GM18858 (cell line): ENCODE measurements around the gene B3GNT4.
"Not testable (repeated sequence)": the region's sequence is repeated elsewhere in the genome, so short reads cannot be mapped to it uniquely, and the experiment has no call there.

Experiments used
- ATAC-seq: cut with Tn5 transposase; IDR thresholded peaks from one replicate; pipeline ENCODE4 v1.9.1; 2021; ENCODE audit not compliant: unreplicated experiment

Gene B3GNT4

DNA sequence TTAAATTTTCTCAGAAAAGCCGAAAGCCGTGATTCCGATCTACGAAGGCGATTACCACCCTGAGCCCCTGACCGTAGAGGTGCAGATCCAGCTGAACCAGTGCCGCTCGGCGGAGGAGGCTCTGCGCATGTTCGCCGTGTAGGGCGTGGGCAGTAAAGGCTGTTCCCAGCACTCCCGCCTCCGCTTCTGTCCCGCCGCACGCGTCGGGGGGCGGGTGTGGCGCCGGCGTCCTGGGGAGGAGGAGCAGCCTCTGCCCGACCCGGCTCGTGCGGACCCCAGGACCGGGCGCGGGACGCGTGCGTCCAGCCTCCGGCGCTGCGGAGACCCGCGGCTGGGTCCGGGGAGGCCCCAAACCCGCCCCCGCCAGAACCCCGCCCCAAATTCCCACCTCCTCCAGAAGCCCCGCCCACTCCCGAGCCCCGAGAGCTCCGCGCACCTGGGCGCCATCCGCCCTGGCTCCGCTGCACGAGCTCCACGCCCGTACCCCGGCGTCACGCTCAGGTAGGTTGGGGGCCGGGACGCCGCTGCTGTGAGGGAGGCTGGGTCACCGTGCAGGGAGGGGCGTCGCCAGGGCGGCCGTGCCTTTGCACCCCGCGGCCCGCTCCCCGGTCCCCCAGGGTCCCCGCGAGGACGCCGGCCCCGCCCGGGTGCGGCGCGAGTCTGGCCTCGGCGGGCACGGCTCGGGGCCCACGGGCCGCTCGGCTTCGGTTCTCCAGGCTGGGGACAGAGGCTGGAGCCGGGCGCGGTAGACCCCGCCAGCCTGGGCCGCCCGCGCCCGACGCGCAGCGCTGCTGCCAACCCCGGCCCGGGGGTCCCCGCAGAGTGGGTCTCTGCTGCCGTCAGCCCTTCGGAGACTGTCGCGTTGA, at the start of gene B3GNT4:
Gene B3GNT4 (plus strand): TSS at position 409 of the 866 bp plus-strand sequence. CDS start 910 bp downstream, outside the sequence.
- no peak for ATAC-seq

DNA sequence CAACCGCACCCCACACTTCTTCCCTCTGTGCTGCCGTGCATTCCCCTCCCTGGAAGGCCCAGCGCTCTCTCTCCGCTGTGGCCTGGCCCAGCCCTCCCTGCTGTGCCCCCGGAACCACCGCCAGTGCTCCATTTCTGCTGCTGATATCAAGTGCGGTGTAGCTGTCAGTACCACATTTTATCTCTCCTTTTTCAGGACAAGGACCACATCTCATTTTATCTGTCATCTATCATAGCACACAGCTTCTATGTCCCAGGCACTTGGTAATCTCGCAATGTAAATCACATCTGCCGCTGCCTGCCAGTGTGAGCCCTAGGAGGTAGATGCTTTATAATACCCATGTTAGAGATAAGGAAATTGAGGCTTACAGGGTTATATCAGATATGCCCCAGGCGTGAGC, 47.8 kb upstream of the B3GNT4 start:
- no peak for ATAC-seq

DNA sequence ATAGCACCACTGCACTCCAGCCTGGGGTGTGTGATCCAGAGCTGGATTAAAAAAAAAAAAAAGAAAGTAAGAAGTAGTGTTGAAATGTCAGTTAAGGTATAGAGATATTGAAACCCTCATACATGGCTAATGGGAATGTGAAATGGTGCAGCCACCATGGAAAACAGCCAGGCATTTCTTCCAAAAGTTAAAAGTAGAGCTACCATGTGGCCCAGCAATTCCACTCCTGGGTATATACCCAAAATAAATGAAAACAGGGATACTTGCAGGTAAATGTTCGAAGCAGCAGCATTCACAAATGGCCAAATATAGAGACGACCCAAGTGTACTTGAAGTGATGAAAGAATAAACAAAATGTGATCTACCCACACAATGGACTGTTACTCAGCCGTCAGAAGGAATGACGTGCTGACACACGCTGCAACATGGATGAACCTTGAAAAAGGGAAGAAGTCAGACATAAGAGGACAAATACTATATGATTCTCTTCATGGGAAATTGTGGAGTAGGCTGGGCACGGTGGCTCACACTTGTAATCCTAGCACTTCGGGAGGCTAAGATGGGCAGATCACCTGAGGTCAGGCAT, 44.7 kb upstream of the B3GNT4 start:
- ATAC-seq: no peak

DNA sequence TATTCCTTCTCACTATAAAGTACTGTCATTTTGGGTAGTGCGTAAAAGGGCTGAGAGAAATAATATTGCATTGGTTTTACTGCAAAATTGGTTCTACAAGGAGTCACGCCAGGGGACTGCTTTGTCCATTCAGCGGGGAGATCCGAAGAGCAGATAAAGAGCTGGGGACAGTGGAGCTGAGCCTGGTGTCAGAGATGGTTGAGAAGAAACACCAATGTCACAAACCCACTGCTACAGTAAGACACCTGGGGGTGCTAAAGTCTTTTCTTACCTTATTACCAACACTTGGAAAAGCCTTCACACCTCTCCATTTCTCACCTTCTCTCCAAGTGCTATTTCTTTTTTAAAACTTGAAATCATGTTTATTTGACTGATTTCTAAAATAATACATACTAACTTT, 43.6 kb upstream of the B3GNT4 start:
- no peak for ATAC-seq

DNA sequence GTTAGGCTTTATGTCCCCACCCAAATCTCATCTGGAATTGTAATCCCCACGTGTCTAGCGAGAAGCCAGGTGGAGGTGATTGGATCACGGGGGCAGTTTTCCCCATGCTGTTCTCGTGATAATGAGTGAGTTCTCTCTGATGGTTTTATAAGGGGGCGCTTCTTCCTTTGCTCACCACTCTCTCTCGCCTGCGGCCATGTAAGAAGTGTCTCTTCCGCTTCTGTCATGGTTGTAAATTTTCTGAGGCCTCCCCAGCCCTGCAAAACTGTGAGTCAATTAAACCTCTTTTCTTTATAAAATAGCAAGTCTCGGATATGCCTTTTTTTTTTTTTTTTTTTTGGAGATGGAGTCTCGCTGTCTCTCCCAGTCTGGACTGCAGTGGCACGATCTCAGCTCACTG, 42.7 kb upstream of the B3GNT4 start:
- no peak for ATAC-seq

DNA sequence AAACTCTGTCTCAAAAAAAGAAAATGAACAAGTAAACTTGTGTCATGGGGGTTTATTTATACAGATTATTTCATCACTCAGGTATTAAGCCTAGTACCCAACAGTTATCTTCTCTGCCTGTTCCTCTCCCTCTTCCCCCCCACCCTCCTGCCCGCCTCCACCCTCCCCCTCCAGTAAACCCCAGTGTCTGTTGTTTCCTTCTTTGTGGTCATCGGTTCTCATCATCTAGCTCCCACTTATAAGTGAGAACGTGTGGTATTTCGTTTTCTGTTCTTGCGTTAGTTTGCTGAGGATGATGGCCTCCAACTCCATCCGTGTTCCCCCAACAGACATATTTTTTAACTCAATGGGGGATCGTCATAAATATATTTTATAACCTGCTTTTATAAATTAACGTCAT, 41.8 kb upstream of the B3GNT4 start:
- ATAC-seq: no peak

DNA sequence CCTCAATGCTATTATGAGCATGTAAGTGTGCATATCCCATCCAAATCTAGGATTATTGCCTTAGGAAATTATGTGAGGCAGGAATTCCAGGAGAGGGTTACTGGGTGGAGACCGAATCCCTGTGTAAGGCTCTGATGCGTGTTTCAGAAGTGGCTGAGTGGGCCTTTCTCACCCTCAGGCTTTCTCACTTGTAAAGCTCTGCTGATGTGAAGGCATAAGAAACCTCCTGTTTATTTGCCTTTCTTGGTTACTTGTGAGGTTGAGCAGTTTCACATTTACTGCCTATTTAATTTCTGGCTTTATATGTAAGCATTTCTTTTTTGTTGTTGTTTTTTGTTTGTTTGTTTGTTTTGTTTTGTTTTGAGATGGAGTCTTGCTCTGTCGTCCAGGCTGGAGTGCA, 40.5 kb upstream of the B3GNT4 start:
- no peak for ATAC-seq

DNA sequence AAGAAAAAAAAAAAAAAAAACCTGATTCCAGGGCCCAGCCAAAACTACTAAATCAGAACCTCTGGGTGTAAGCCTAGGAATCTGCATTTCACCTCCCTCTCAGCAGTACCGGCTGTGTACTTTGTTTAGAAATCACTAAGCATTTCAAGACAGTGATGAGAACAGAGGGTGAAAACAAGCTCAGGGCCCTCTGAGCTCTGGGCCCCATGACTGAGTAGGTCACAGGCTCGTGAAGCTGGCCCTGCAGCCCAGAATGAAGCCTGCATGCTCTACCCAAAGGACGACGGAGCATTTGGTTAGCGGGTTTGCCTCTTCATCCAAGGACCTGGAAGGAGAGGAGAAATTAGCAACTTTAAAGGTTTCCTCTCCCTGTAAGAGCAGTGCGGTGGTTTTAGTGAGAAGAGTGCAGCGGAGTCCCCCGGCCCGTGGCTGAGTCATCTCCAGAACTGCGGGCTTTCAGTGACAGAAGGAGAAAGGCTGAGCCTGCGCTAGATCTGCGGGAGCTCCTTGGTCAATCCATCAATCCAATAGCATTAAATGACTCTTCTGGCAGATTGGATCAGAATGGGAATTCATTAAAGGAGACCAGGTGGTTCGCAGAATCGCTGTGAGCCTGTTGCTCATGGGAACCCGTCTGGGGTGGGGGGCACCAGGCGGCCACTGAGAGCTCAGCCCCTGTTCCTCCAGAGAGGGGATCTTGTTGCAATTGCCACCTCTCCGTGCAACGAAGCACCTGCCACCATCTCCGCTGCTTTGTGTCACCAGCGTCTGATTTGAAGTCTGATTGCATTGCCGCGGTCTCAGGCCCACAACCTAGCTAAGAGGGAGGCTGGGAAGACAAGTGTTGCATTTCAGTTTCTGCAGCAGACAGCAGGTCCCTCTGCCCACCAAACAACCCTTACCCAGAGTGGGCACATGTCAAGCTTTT, 36.8 kb upstream of the B3GNT4 start:
- ATAC-seq: no peak

DNA sequence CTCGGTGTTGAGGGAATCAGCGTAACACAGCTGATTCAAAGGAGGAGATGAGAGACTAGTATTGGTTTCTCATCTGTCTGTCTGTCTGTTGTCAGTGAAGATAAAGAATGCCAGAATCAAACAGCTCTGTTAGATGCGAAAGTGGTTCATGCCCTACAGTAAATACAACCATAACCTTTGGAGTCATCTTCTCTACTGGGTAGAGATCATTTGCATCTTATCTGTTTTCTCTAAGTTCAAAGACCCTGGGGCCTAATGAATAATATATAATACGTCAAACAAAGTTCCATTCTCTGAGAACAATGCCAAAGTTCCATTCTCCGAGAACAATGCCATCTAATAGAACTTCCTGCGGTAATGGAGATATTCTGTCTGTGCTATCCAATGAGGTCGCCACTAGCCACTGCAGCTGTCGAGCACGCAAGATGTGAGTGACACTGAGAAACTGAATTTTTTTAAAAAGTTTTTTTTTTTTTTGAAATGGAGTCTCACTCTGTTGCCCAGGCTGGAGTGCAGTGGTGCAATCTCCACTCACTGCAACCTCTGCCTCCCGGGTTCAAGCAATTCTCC, 36.1 kb upstream of the B3GNT4 start:
- no peak for ATAC-seq

DNA sequence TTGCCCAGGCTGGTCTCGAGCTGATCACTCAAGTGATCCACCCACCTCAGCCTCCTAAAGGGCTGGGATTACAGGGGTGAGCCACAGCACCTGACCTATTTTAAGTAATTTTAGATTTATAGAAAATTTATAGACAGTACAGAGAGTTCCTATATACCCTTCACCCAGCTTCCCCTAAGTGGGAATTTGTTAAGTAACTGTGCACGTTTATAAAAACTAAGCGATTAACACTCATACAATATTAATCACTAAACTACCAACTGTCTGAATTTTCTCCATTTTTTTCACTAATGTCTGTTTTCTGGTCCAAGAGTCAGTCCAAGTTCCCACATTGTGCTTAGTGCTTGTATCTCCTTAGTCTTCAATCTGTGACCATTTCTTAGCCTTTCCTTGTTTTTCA, 35.0 kb upstream of the B3GNT4 start:
- ATAC-seq: no peak

DNA sequence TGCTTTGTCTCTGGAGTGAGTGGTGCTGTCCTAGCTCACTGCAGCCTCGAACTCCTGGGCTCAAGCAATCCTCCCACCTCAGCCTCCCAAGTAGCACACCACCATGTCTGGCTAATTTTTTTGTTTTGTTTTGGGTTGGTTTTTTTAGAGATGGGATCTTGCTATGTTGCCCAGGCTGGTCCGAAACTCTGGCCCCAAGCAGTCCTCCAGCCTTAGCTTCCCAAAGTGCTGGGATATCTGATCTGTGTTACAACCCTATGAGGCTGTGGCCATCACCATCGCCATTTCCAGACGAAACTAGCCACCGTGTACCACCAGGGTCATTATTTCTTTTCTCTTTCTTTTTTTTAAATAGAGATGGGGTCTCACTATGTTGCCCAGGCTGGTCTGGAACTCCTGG, 32.1 kb upstream of the B3GNT4 start:
- ATAC-seq: no peak

DNA sequence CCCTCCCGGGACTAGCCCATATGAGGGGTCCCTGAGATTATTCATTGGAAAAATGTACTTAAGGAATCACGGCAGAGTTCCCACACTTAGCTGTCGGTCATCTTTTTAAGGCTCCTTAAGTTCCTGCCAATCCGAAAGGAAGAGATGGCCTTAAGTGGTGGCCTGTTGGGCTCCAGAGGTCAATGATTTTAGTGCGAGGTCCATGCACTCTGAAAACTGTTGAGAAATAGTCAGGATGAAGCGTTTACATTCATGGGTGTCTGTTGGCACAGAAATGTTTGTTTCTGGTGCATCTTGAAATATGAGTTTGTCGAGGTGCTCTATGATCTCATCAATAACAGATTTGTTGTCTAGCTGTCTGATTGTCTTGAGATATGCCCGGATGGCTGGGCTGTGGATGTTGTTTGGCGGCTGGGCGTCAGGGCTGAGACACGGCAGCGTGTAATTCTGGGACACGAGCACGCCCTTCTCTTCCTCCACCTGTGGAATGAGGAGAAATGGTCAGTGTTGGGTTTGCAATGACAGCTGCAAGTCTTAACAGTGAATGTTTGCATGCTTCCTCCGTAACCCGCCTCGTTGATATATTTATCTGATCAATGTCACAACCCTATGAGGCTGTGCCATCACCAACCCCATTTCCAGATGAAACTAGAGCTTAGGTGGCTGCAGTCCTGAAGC, 31.1 kb upstream of the B3GNT4 start:
- ATAC-seq: no peak

DNA sequence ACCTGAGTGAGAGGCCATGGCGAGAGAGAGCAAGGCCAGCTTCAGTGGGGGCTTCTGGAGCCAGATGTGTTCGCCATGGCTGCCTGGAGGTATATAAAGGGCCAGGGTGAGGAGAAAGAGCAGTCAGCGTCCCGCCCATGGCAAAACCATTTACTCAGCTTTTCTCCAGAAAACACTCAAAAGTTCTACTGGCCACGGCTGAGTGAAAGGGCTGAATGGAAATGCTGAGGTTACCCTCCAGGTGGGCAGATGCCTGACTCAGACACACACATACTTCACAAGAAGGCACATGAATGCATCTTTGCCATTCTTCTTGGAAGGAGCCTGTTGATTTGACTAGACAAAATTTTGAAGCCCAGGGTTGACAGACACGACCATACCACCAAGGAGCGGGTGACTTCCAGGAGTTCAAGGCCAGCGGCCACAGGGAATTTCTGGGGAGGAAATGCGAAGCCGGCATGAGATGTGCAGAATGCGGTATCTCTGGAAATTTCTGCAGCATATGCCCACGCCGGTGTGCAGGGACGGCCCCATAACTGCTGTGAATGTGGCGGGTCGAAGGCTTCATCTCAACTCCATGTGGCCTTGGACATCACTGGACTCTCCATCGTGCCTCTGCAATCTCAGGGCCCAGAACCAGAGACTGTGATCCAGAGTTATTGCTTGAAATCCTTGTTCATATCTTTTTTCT, 29.2 kb upstream of the B3GNT4 start, which contains the start of gene IL31:
Gene IL31 (minus strand): TSS at position 67 of the 691 bp plus-strand sequence. CDS start 49 bp downstream, at position 18.
- ATAC-seq: no peak

DNA sequence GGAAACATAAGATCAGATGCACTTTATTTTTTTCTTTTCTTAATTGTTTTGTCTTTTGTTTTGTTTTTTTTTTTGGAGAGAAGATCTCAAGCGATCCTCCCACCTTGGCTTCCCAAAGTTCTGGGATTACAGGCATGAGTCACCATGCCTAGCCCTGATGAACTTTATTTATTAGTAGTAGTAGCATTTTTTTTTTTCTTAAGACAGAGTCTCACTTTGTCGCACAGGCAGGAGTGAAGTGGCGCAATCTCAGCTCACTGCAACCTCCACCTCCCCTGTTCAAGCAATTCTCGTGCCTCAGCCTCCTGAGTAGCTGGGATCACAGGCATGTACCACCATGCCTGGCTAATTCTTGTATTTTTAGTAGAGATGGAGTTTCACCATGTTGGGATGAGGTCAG, 27.0 kb upstream of the B3GNT4 start:
- not testable (repeated sequence) for ATAC-seq

DNA sequence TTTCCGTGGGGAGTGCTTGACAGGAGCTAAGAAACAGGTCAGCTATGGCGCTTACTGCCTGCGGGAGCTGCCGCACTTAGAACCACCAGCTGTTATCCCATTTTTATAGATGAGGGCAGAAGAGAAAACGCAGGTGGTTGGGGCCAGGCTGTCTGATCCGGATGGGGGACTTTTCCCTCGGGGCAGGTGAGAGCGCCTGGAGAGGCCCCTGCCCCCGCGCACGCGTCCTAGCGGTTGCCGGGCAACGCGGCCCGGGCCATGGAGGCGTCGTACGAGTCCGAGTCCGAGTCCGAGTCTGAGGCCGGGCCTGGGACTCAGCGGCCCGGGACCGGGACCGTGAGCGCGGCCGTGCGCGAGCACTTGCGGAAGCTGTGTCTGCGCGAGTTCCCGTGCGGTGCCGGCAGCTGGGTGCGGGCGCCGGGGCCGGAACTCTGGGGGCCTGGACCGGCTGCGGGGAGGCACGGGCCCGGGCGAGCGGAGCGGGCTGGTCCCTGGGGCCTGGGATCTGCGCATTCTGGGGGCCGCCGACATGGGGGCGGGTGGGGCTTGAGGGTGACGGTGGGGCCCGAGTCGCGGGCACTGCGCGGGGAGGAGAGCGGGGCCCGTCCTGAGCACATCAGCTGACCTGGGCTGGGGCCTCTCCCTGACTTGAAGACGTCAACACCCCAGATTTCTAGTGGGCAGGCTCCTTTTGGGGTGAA, 20.5 kb upstream of the B3GNT4 start, which contains the start of gene LRRC43:
Gene LRRC43 (plus strand): TSS at position 237 of the 701 bp plus-strand sequence. CDS start 22 bp downstream, at position 259.
- ATAC-seq: no peak

DNA sequence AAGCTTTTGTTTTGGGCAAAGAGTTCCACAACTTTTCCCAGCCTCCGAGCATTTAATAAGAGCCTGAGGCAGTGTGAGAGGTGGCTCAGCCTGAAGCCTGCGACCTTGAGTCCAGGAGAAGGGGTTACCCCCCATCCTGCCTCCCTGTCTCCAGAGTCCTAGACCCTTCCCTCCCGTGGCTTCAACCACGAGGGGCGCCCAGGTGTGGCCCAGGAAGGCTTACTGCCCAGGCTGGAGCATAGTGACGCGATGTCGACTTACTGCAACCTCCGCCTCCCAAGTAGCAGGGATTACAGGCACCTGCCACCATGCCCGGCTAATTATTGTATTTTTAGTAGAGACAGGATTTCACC, 19.9 kb upstream of the B3GNT4 start:
- ATAC-seq: no peak

DNA sequence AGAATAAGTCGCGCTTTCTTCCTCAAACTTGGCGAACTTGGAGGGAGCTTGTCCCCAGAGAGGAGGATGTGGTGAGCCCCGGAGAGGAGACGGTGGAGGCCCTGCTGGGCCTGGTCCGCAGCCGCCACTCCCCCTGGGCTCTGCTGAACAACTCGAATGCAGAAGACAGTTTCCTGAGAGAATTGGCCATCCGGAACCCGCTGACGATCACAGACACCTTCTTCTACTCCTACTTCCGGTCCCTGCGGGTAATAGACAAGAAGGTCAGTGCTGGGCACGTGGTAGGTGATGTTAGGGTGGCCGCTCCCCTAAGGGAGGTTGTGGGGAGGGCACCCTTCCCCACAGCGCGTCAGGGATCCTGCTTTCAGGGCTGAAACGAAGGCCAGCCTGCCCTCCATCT, 19.0 kb upstream of the B3GNT4 start:
- ATAC-seq: no peak

DNA sequence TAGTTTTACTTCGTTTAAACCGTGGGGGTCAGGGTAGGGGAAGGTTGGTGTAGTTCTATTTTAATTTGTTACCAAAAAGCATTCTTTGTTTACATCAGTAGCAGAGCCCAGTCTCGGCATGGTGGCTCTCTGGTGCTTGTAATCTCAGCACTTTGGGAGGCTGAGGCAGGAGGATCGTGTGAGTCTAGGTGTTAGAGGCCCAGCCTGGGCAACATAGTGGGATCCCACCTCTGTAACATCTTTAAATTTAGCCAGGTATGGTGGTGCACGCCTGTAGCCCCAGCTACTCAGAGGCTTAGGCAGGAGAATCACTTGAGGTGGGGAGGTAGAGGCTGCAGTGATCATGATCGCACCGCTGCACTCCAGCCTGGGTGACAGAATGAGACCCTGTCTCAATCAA, 18.4 kb upstream of the B3GNT4 start:
- no peak for ATAC-seq

DNA sequence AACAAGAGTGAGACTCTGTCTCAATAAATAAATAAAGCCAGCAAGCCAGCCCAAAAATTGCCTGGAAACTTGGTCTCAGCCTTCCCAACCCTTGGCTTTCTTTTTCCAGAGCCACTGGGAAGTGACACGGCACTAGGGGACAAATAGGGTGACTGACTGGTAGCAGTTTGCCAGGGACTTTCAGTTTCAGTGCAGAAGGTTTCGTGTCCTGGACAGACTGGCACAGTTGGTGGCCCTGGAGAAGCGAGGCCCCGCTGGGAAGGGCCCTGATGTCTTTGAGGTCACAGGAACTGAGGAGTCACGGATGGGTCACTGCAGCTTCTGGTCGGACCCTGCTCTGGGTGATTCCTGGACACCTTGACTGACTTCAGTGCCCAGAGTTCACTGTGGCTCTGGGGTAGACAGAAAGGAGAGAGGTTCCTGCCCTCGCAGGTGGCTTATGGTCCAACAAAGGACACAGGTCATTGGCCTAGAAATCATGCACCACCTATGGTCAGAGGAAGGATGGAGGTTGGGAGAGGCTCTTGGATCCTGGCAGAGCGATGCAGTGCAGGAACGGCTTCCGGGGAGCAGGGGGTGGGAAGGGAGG, 17.9 kb upstream of the B3GNT4 start:
- ATAC-seq: no peak
